NCI-H2029 treated with DMSO at 0.1 percent for 48 hours (cell line): Measurements from ENCODE around the gene FNTB.
"Not testable (repeated sequence)": the region's sequence is repeated elsewhere in the genome, so short reads cannot be mapped to it uniquely, and the experiment has no call there.

ENCODE experiments used
- DNase-seq: peaks from one replicate; lab custom pipeline; 2025; lab: John Stamatoyannopoulos, UW

Gene FNTB

GRCh38 chr14:65087835-65088234 lies 101.1 kb downstream of the FNTB start:
- DNase-seq: not testable (repeated sequence)

- DNase-seq: no peak
Observed at GRCh38 chr14:65092349-65092748, 105.7 kb downstream of the FNTB start.

GRCh38 chr14:65095633-65096205 lies 109.0 kb downstream of the FNTB start:
- no peak for DNase-seq

GRCh38 chr14:65096323-65097089 lies 109.8 kb downstream of the FNTB start:
- no peak for DNase-seq

GRCh38 chr14:65098586-65098985 lies 111.9 kb downstream of the FNTB start:
- no peak for DNase-seq

GRCh38 chr14:65100922-65101541 lies 114.3 kb downstream of the FNTB start:
- DNase-seq: no peak

- DNase-seq: no peak
Observed at GRCh38 chr14:65101631-65102440, 115.1 kb downstream of the FNTB start.

- DNase-seq: peak; percentile 76
Observed at GRCh38 chr14:65102441-65103149, 115.9 kb downstream of the FNTB start, which contains the start of gene MAX. MAX (minus strand) TSS chr14:65102517; CDS start chr14:65102339, 178 bp downstream.

GRCh38 chr14:65103150-65103760 lies 116.6 kb downstream of the FNTB start:
- DNase-seq: no peak

GRCh38 chr14:65104791-65105190 lies 118.1 kb downstream of the FNTB start:
- DNase-seq: no peak

GRCh38 chr14:65106316-65106715 lies 119.6 kb downstream of the FNTB start:
- DNase-seq: no peak

- no peak for DNase-seq
Observed at GRCh38 chr14:65106736-65107135, 120.0 kb downstream of the FNTB start.

GRCh38 chr14:65107200-65107599 lies 120.5 kb downstream of the FNTB start:
- no peak for DNase-seq

GRCh38 chr14:65109357-65109756 lies 122.7 kb downstream of the FNTB start:
- no peak for DNase-seq

- DNase-seq: no peak
Observed at GRCh38 chr14:65110525-65110924, 123.8 kb downstream of the FNTB start.
